SU-DHL-6 (cell line): ENCODE measurements around the gene CCSER2.
"Not testable (repeated sequence)": the region's sequence is repeated elsewhere in the genome, so short reads cannot be mapped to it uniquely, and the experiment has no call there.

ENCODE experiments used
- H2AFZ ChIP-seq: fragments of 200-600 bp; sonication (generic); 2 replicates; pipeline ENCODE4 v1.6.1; 2014; ENCODE audit warnings: low read depth, mild to moderate bottlenecking, moderate library complexity, mixed read lengths, antibody characterized with exemption, low read length; ENCODE audit not compliant: severe bottlenecking
- H3F3A ChIP-seq: fragments of 200-600 bp; shearing (Covaris generic); 2 replicates; pipeline ENCODE4 v1.6.0; 2016; ENCODE audit warnings: antibody characterized with exemption, mild to moderate bottlenecking; ENCODE audit not compliant: insufficient read depth
- H3K27ac ChIP-seq: fragments of 200-600 bp; sonication (generic); 2 replicates; pipeline ENCODE4 v1.5.1; 2016; ENCODE audit warnings: low read depth, mild to moderate bottlenecking, low read length, moderate library complexity, mixed read lengths
- H3K27me3 ChIP-seq: fragments of 200-600 bp; sonication (generic), shearing (Covaris generic); 2 replicates; pipeline ENCODE4 v1.6.0; 2014; ENCODE audit warnings: mild to moderate bottlenecking, low read length
- H3K36me3 ChIP-seq: fragments of 200-600 bp; sonication (generic); 2 replicates; pipeline ENCODE4 v1.6.1; 2014; ENCODE audit warnings: mild to moderate bottlenecking, low read length, mixed read lengths
- H3K4me2 ChIP-seq: fragments of 300-600, 200-600 bp; shearing (Covaris generic), sonication (generic); 2 replicates; pipeline ENCODE4 v1.6.0; 2014; ENCODE audit warnings: low read length, low read depth, mild to moderate bottlenecking; ENCODE audit not compliant: poor library complexity, severe bottlenecking
- H3K4me3 ChIP-seq: fragments of 200-600 bp; sonication (generic); 2 replicates; pipeline ENCODE4 v1.5.1; 2014; ENCODE audit warnings: antibody characterized with exemption, low read length, mild to moderate bottlenecking, mixed read lengths; ENCODE audit not compliant: insufficient read depth, poor library complexity, severe bottlenecking
- H3K79me2 ChIP-seq: fragments of 200-600 bp; sonication (generic); 2 replicates; pipeline ENCODE4 v1.6.1; 2014; ENCODE audit warnings: mild to moderate bottlenecking, low read length, moderate library complexity; ENCODE audit not compliant: insufficient read depth
- H3K9ac ChIP-seq: fragments of 200-600 bp; sonication (generic); 2 replicates; pipeline ENCODE4 v1.7.0; 2014; ENCODE audit warnings: mild to moderate bottlenecking, low read length
- H3K9me2 ChIP-seq: fragments of 200-600 bp; sonication (generic); replicated peaks from 2 replicates; pipeline ENCODE4 v1.6.1; 2014; ENCODE audit warnings: low read length; ENCODE audit not compliant: insufficient read depth
- H3K9me3 ChIP-seq: fragments of 200-600 bp; sonication (generic); 2 replicates; pipeline ENCODE4 v1.6.1; 2014; ENCODE audit warnings: low read length, mixed read lengths; ENCODE audit not compliant: insufficient read depth
- H4K20me1 ChIP-seq: fragments of 200-600 bp; sonication (generic); 2 replicates; pipeline ENCODE4 v1.6.1; 2014; ENCODE audit warnings: low read depth, mild to moderate bottlenecking, antibody characterized with exemption, low read length, moderate library complexity, mixed read lengths
- CTCF ChIP-seq: fragments of 200-600 bp; sonication (generic); IDR thresholded peaks from one replicate; pipeline ENCODE4 v1.5.1; 2017; ENCODE audit warnings: antibody characterized with exemption, mild to moderate bottlenecking, low read length, moderate library complexity; ENCODE audit not compliant: insufficient read depth, poor library complexity, severe bottlenecking
- EZH2phosphoT487 ChIP-seq: fragments of 200-600 bp; sonication (generic), shearing (Covaris generic); conservative IDR thresholded peaks from 2 replicates; pipeline ENCODE4 v1.6.1; 2018; ENCODE audit warnings: mild to moderate bottlenecking, antibody characterized with exemption, low read length, moderate library complexity, mixed read lengths

Gene CCSER2

GRCh38 chr10:84317174-84317573 is 11.2 kb upstream of the CCSER2 start:
- no peak overlapping the region for H2AFZ ChIP-seq
- H3K27me3 ChIP-seq = no peaks in the 10 kb centered on the region
- no peaks in the 10 kb centered on the region for H3K36me3 ChIP-seq
- no peaks in the 10 kb centered on the region for H3K79me2 ChIP-seq
- no peaks in the 10 kb centered on the region for H4K20me1 ChIP-seq
- no peak overlapping the region for H3K4me2 ChIP-seq
- H3K9ac ChIP-seq = no peak overlapping the region
- no peaks in the 10 kb centered on the region for H3K9me3 ChIP-seq
- H3K9me2 ChIP-seq = no peaks in the 10 kb centered on the region
- H3K27ac ChIP-seq = no peak overlapping the region
- H3F3A ChIP-seq = no peaks in the 10 kb centered on the region
- H3K4me3 ChIP-seq = no peak overlapping the region
- TF ChIP-seq EZH2phosphoT487 (no peak), CTCF (no peak)

GRCh38 chr10:84321902-84322301 is 6.5 kb upstream of the CCSER2 start:
- Histone ChIP-seq H3K27me3 (no peaks in the 10 kb centered on the region), H3K9me2 (no peaks in the 10 kb centered on the region), H3K9me3 (no peaks in the 10 kb centered on the region), H3K4me2 (no peak overlapping the region), H3K4me3 (no peak overlapping the region), H3K27ac (no peak overlapping the region), H3K36me3 (no peaks in the 10 kb centered on the region), H3F3A (no peaks in the 10 kb centered on the region), H4K20me1 (no peaks in the 10 kb centered on the region), H3K79me2 (no peaks in the 10 kb centered on the region), H3K9ac (no peak overlapping the region), H2AFZ (no peak overlapping the region)
- no peak for TF ChIP-seq EZH2phosphoT487
- TF ChIP-seq CTCF = no peak

- not testable (repeated sequence) for H3K27me3 ChIP-seq, H3K9me2 ChIP-seq, H3K36me3 ChIP-seq, H3K9ac ChIP-seq, H3K4me2 ChIP-seq, H3K27ac ChIP-seq, H3K9me3 ChIP-seq, H3K79me2 ChIP-seq, H2AFZ ChIP-seq, H3K4me3 ChIP-seq, H4K20me1 ChIP-seq, H3F3A ChIP-seq
These were observed 4.8 kb upstream of the CCSER2 start for GRCh38 chr10:84323566-84323965.

GRCh38 chr10:84326995-84327394 is 1.4 kb upstream of the CCSER2 start:
- H3K27me3 ChIP-seq, H2AFZ ChIP-seq, H3K36me3 ChIP-seq, H3K9ac ChIP-seq, H4K20me1 ChIP-seq, H3K9me3 ChIP-seq, H3K9me2 ChIP-seq, H3F3A ChIP-seq, H3K4me3 ChIP-seq, H3K27ac ChIP-seq, H3K4me2 ChIP-seq: not testable (repeated sequence)
- peaks cover 11% of the 10 kb centered on the region; the same call in 1 of the 2 replicates for H3K79me2 ChIP-seq
